MCF 10A (cell line): ENCODE data around the gene SRGN. TPM values are rescaled to one million over a fixed set of nuclear protein-coding genes. Genes with fewer than 3 reads are reported as not detected.

Source experiments
- BruUV-seq: library from RNA; stranded (reverse); fragments of 400-500 nt; replicated peaks from 2 replicates; lab custom pipeline; 2021; lab: Mats Ljungman, UMichigan
- CTCF ChIA-PET: fragments of 300-600 bp; sonication (Branson Sonifier 250); formaldehyde crosslinking; extraction: SDS; loops from one replicate; lab custom pipeline; 2021; ENCODE audit warnings: antibody characterized with exemption, inconsistent platforms; lab: Yijun Ruan, JAX
- POLR2A ChIA-PET: fragments of 300-600, 350-650 bp; sonication (Branson Sonifier 250); formaldehyde crosslinking; extraction: SDS; loops from one replicate; lab custom pipeline; 2020; ENCODE audit warnings: antibody characterized with exemption, inconsistent platforms; lab: Yijun Ruan, JAX
- DNase-seq: peaks from one replicate; pipeline ENCODE4 v3.0.0-alpha.2; 2018; ENCODE audit not compliant: unreplicated experiment
- H3K27ac Mint-ChIP-seq: one replicate; pipeline ENCODE4 v1.8.0; 2022; ENCODE audit warnings: mild to moderate bottlenecking, low read depth, mixed read lengths; ENCODE audit not compliant: unreplicated experiment
- H3K27me3 Mint-ChIP-seq: one replicate; pipeline ENCODE4 v1.8.0; 2022; ENCODE audit warnings: mixed read lengths; ENCODE audit not compliant: insufficient read depth, unreplicated experiment
- H3K36me3 Mint-ChIP-seq: one replicate; pipeline ENCODE4 v1.8.0; 2022; ENCODE audit warnings: mild to moderate bottlenecking, moderate library complexity, mixed read lengths; ENCODE audit not compliant: insufficient read depth, unreplicated experiment
- H3K4me1 Mint-ChIP-seq: one replicate; pipeline ENCODE4 v1.8.0; 2022; ENCODE audit warnings: mixed read lengths; ENCODE audit not compliant: insufficient read depth, unreplicated experiment
- H3K4me3 Mint-ChIP-seq: one replicate; pipeline ENCODE4 v1.8.0; 2022; ENCODE audit warnings: mild to moderate bottlenecking, moderate library complexity, mixed read lengths; ENCODE audit not compliant: unreplicated experiment
- H3K9me3 Mint-ChIP-seq: one replicate; pipeline ENCODE4 v1.8.0; 2022; ENCODE audit warnings: mixed read lengths; ENCODE audit not compliant: unreplicated experiment
- intact Hi-C: fragments of 100-400 bp; cut with micrococcal nuclease; formaldehyde crosslinking; loops from 2 replicates; pipeline ENCODE4 v1.14.1; 2022
- total RNA-seq: library from RNA; stranded (reverse); gene quantifications from 2 replicates; pipeline ENCODE4 v1.2.3, GENCODE V29; 2022
- TF ChIP-seq, protein P1 (sequence below): fragments of 200-600 bp; IDR thresholded peaks from one replicate; pipeline ENCODE4 v1.8.0; 2022; ENCODE audit warnings: antibody characterized with exemption, mild to moderate bottlenecking; ENCODE audit not compliant: unreplicated experiment

Gene SRGN
- total RNA-seq, 1 experiment from 2014 or later, result 2.7 TPM

DNA sequence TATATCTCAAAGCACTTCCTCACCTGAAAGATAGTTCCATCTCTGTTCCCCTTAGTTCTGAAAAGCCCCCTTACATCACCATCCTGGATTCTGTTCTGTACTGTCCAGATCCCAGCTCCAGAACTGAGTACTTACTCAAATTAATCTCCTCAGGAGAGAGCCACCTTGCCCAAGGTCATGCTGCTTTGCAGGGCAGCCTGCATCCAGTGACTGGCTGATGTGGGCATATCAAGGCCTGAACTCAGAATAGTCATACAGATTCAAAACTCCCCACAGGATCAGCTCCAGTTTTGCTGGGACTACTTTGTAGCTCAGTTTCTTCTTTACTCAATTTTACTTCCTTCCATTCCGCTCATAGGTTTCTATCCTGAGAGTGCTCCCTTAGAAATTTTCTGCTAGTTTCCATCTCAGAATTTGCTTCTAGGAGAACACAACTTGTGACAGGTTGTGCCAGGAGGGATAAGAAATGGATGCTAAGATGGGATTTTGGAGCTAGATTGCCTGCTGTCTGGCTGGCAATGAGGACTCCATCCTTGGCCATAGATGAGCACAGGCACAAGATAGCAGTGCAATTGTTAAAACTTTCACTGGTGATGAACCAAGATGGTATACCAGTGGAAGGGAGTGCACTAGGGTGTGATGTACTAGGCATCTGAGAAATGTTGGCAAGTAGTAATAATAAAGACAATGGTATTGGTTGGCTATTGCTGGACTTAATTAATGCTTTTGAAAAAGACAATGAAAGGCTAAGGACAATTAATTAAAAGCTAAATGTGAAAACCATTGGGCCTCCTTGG, 17.3 kb downstream of the SRGN start:
- TF ChIP-seq, protein P1, sequence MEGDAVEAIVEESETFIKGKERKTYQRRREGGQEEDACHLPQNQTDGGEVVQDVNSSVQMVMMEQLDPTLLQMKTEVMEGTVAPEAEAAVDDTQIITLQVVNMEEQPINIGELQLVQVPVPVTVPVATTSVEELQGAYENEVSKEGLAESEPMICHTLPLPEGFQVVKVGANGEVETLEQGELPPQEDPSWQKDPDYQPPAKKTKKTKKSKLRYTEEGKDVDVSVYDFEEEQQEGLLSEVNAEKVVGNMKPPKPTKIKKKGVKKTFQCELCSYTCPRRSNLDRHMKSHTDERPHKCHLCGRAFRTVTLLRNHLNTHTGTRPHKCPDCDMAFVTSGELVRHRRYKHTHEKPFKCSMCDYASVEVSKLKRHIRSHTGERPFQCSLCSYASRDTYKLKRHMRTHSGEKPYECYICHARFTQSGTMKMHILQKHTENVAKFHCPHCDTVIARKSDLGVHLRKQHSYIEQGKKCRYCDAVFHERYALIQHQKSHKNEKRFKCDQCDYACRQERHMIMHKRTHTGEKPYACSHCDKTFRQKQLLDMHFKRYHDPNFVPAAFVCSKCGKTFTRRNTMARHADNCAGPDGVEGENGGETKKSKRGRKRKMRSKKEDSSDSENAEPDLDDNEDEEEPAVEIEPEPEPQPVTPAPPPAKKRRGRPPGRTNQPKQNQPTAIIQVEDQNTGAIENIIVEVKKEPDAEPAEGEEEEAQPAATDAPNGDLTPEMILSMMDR, result no peak
- ChIA-PET CTCF (interaction anchor here (1.2 kb wide), 1 partner anchor 11 kb away, joined by 3 read pairs; no protein-coding TSS in a partner anchor), POLR2A (interaction anchor here (1.2 to 1.7 kb wide), 3 partner anchors 9 to 20 kb away, joined by 3 to 5 read pairs (median 3); no protein-coding TSS in a partner anchor)
- H3K36me3 Mint-ChIP-seq, result no peaks in the 10 kb centered on the region
- DNase-seq, result no peak
- BruUV-seq, result no TSS peak
- no peak overlapping the region for H3K27ac Mint-ChIP-seq
- no peaks in the 10 kb centered on the region for H3K9me3 Mint-ChIP-seq
- no peak overlapping the region for H3K4me3 Mint-ChIP-seq
- intact Hi-C loops, result no loop called here
- no peaks in the 10 kb centered on the region for H3K27me3 Mint-ChIP-seq
- H3K4me1 Mint-ChIP-seq, result no peaks in the 10 kb centered on the region

- Mint-ChIP-seq H3K4me3 (no peak overlapping the region), H3K36me3 (no peaks in the 10 kb centered on the region), H3K9me3 (no peaks in the 10 kb centered on the region), H3K27ac (no peak overlapping the region), H3K4me1 (no peaks in the 10 kb centered on the region), H3K27me3 (peaks cover 14% of the 10 kb centered on the region)
- DNase-seq, result no peak
- POLR2A ChIA-PET, result no interaction called here
- CTCF ChIA-PET, result no interaction called here
- BruUV-seq, result no TSS peak
- TF ChIP-seq, protein P1, result no peak
- intact Hi-C loops, result no loop called here
Observed at GRCh38 chr10:69107176-69107490, 19.2 kb downstream of the SRGN start.

DNA sequence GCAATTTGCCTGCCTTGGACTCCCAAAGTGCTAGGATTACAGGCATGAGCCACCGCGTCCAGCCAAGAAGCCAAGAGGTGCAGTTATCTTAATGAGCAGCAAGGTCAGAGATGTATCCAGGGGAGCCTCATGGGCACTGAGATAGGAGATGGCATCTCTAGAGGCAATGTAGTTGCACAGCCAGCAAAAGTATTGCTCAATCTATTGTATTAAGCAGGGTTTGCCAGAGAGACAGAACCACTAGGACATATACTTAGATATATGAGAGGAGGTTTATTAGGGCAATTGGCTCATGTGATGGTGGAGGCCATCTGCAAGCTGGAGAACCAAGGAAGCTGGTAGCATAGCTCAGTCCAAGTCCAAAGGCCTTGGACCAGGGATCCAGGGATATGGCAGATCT, 19.8 kb downstream of the SRGN start:
- Mint-ChIP-seq H3K4me1 (no peaks in the 10 kb centered on the region), H3K36me3 (no peaks in the 10 kb centered on the region), H3K4me3 (no peak overlapping the region), H3K27ac (no peak overlapping the region), H3K27me3 (peaks cover 20% of the 10 kb centered on the region), H3K9me3 (no peaks in the 10 kb centered on the region)
- intact Hi-C loops, result no loop called here
- no TSS peak for BruUV-seq
- ChIA-PET CTCF (no interaction called here), POLR2A (no interaction called here)
- TF ChIP-seq, protein P1, result no peak
- no peak for DNase-seq

DNA sequence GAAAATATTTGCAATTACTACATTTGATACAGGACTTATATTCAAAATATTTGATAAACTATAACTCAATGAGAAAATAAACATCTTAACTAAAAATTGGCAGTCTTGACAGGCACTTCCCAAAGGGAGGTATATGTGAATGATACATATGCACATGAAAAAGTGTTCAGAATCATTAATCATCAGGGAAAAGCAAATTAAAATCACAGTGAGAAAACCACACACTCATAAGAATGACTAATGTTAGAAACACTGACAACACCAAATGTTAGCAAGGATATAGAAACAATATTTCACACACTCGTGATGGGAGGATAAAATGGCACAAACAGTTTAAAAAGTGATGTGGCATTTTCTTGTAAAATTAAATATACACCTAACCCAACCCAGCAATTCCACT, 32.0 kb downstream of the SRGN start:
- intact Hi-C loops, result loop anchor here (5.0 to 10.0 kb wide), 2 partner anchors 97 to 215 kb away; no protein-coding TSS in a partner anchor
- no peak overlapping the region for H3K27ac Mint-ChIP-seq
- TF ChIP-seq, protein P1, result no peak
- H3K36me3 Mint-ChIP-seq, result no peaks in the 10 kb centered on the region
- ChIA-PET POLR2A (interaction anchor here (2.0 kb wide), 1 partner anchor 60 kb away, joined by 5 read pairs; the partner anchor contains the start of gene SUPV3L1), CTCF (interaction anchor here (1.3 kb wide), 1 partner anchor 26 kb away, joined by 4 read pairs; no protein-coding TSS in a partner anchor)
- peaks cover 6% of the 10 kb centered on the region for H3K4me1 Mint-ChIP-seq
- BruUV-seq, result no TSS peak
- no peaks in the 10 kb centered on the region for H3K27me3 Mint-ChIP-seq
- H3K4me3 Mint-ChIP-seq, result no peak overlapping the region
- no peaks in the 10 kb centered on the region for H3K9me3 Mint-ChIP-seq
- DNase-seq, result no peak
